GM19397 (cell line): Measurements from ENCODE around the gene NDST1.

Experiments
- ATAC-seq: cut with Tn5 transposase; IDR thresholded peaks from one replicate; pipeline ENCODE4 v1.9.1; 2021; ENCODE audit warnings: mild to moderate bottlenecking, moderate library complexity; ENCODE audit not compliant: unreplicated experiment

NDST1 gene

GRCh38 chr5:150540615-150541396, 32.9 kb downstream of the NDST1 start:
- ATAC-seq = no peak

DNA sequence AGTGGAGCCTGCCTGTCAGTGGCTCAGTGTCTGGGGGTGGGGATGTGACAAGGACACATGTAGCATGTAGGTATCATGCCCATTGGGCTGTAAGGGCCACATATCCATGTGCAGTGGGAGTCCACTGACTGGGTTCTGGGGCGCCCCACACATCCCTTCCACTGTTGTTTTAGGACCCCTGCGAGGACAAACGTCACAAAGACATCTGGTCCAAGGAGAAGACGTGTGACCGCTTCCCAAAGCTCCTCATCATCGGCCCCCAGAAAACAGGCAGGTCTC, 33.4 kb downstream of the NDST1 start:
- no peak for ATAC-seq

- ATAC-seq = no peak
Measured at GRCh38 chr5:150541895-150542294, 34.0 kb downstream of the NDST1 start.

GRCh38 chr5:150542933-150543445, 35.1 kb downstream of the NDST1 start:
- no peak for ATAC-seq

- ATAC-seq = peak; percentile 80
Measured at GRCh38 chr5:150544611-150545219, 36.8 kb downstream of the NDST1 start.

DNA sequence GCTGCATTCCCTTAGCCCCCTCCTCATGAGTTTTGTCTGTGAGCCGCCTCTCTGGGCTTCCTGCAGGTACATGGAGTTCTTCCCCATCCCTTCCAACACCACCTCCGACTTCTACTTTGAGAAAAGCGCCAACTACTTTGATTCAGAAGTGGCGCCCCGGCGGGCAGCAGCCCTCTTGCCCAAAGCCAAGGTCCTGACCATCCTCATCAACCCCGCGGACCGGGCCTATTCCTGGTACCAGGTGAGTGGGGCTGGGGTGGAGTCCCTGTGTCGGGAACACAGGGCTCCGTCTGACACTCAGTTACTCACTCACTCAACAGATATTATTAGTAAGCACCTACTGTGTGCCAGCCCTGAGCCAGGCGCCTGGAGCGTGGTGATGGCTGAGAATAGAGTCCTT, 37.3 kb downstream of the NDST1 start:
- ATAC-seq = no peak

DNA sequence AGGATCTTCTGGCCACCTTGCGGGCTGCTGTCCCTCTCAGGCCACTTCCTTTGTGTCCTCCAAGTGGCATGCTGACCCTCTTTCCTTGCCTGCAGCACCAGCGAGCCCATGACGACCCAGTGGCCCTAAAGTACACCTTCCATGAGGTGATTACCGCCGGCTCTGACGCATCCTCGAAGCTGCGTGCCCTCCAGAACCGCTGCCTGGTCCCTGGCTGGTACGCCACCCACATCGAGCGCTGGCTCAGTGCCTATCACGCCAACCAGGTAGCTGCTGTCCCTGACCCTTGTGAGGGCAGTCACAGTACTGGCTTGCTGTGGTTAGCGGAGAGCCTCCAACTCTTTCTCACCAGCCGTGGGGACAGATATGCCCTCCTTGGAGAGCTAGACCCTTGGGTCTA, 40.2 kb downstream of the NDST1 start:
- ATAC-seq = no peak

GRCh38 chr5:150549735-150550134, 41.8 kb downstream of the NDST1 start:
- no peak for ATAC-seq

DNA sequence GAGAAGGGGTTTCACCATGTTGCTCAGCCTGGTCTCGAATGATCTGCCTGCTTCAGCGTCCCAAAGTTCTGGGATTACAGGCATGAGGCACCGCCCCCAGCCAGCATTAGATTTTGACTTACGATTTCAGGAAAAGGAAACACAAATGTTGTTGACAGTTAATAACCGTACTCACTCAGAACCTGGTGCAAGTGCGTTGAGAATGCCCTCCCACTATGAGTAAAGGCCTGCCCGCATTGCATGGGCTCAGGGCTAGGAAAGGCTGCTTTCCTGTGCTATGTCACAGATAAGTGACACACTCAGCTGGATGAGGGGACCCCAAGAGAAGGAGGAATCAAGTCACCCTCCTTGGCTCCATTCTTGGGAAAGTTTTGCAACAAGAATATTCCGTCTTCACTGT, 42.4 kb downstream of the NDST1 start:
- no peak for ATAC-seq

GRCh38 chr5:150551066-150551465, 43.1 kb downstream of the NDST1 start:
- ATAC-seq = no peak

GRCh38 chr5:150553402-150553801, 45.5 kb downstream of the NDST1 start:
- no peak for ATAC-seq

DNA sequence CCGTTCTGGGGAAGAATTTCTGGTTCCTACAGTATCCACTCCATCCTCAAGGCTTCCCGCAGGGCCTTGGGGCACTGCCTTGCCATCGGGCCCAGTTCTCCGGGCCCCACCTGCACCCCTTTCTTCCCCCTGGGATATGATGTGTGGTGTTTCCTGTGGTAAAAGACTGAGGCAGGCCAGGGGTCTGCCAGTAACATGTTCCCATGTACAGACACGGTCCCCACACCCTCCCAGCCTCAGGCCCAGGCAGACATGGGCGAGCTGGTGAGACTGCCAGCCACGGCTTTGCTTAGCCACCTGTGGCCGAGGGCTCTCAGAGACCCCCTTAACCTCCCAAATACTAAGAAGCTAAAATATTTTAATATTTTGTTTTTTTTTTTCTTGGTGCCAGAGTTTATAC, 46.0 kb downstream of the NDST1 start:
- ATAC-seq = no peak

DNA sequence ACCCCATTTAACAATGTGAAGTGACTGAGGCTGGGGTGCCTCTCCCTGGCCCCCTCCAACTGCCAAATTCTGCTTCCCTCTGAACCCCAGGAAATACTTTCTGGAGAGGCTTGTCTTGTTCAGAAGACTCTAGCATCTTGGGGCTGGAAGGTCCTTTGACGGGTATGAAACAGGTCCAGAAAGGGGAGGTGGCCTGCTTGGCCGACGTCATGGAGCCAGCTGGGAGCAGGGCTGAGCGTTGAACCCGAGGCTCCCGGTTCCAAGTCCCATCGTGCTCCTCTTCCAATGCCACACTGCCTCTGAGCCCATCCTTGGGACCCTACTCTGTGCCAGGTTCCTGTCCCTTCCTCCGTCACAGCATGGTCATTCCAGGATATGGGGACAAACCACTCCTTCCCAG, 46.9 kb downstream of the NDST1 start:
- ATAC-seq = no peak

GRCh38 chr5:150556106-150556505, 48.2 kb downstream of the NDST1 start:
- ATAC-seq = no peak

DNA sequence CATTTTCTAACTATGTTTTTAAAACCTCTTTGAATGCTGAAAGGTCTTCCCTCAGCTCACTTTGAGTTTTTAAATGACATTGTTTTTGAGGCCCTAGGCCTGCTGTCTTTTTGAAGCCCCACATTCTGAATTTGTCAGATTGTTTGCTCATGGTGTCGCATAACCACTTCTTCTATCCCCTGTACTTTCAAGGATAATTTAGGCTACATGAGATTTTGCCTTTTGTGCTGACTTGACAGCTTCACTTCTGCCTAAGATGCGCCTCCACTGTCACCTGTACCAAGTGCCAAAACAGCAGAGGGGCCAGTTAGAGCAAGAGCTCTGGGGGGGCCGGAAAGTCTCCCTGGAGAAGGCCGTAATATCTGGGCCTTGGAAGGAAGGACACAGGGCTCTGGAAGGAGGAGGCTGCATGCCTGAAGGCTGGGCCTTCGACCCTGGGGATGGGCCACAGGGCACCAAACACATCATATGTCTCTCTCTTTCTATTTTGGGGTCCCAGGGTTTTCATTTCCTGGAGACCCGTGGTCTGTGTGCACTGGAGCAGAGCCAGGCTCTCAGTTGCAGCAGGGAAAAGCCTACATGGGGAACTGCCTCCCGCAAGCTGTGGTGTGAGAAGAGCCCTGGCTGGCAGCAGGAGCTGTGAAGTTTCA, 49.1 kb downstream of the NDST1 start:
- ATAC-seq = no peak

GRCh38 chr5:150557509-150557872, 49.6 kb downstream of the NDST1 start:
- no peak for ATAC-seq

DNA sequence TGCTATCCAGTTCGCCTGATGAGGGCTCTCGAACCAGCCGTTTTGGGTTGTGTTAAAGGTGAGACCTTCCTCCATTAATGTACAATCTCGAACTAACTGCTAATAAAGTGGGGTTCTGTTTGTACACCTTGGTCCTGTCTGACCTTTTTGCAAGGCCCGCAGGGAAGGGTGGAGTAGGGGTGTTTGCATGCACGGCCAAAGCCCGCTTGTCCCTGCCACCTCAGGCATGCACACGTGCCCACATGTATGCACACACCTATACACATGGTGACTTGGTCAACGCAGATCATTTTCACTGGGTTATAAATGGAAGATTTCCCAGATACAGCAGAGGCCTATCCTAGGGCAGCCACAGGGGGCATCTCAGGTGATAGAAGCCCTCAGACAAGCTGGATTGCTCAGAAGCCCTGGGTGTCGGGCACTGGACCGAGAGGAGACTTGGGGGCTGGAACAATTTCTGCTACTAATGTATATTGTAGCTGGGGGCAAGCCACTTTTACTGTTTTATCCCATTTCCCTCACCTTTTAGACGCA, 50.2 kb downstream of the NDST1 start:
- no peak for ATAC-seq

- no peak for ATAC-seq
Measured at GRCh38 chr5:150559088-150559487, 51.2 kb downstream of the NDST1 start.

DNA sequence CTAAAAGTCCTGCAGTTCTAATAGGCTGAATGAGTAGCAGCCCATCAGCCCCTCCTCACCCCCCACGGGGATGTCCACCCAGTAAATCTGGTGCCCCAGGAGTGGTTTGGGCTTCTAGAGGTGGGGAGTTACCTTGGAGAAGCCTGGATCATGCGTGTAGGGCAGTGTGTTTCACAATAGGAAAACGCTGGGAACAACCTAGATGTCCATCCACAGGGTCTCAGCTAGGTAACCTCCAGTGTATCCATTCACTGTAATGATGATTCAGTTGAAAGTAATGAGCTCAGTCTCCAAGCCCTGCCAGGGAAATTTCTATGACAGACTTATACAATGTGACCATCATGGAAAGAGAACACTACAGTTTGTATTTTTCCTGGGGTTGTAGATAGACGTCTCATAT, 51.8 kb downstream of the NDST1 start:
- no peak for ATAC-seq

GRCh38 chr5:150560401-150561191, 52.7 kb downstream of the NDST1 start:
- peak; percentile 70 for ATAC-seq

DNA sequence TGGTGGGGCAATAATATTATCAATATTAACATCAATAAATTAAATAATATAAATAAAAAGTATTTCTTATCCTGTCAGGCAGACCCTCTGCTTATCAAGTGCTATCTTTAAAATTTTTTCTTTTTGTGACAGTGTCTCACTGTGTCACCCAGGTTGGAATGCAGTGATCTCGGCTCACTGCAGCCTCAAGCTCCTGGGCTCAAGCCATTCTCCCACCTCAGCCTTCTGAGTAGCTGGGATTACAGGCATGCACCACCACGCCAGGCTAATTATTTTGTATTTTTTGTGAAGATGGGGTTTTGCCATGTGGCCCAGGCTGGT, 53.2 kb downstream of the NDST1 start:
- ATAC-seq = no peak
